Suprapubic skin (tissue), 4 donors: Measurements from ENCODE around the gene MCM9. TPM values are rescaled to one million over a fixed set of nuclear protein-coding genes. Genes with fewer than 3 reads are reported as not detected.

Experiments used
- DNase-seq, 2 donors: peaks; one replicate each; pipeline ENCODE4 v3.0.0-alpha.2; 2019; ENCODE audit warnings: low spot score in 2 of 2
- H3K27ac ChIP-seq: fragments of 200-600 bp; sonication (generic); one replicate; pipeline ENCODE4 v1.5.1; 2019
- H3K27me3 ChIP-seq: fragments of 200-600 bp; sonication (generic); one replicate; pipeline ENCODE4 v1.5.1; 2019
- H3K36me3 ChIP-seq: fragments of 200-600 bp; sonication (generic); one replicate; pipeline ENCODE4 v1.5.1; 2019
- H3K4me1 ChIP-seq: fragments of 200-600 bp; sonication (generic); one replicate; pipeline ENCODE4 v1.5.1; 2019
- H3K4me3 ChIP-seq: fragments of 200-600 bp; sonication (generic); one replicate; pipeline ENCODE4 v1.5.1; 2019; ENCODE audit warnings: mild to moderate bottlenecking
- H3K9me3 ChIP-seq: fragments of 200-600 bp; sonication (generic); one replicate; pipeline ENCODE4 v1.5.1; 2019
- CTCF ChIP-seq, 2 donors: fragments of 200-600 bp in 1 of 2; fragments of 450-650 bp in 1 of 2; sonication (generic) in 1 of 2; IDR thresholded peaks; one replicate each; pipeline ENCODE4 v1.5.1; 2016 to 2019; ENCODE audit warnings: antibody characterized with exemption in 2 of 2, mild to moderate bottlenecking in 1 of 2, moderate library complexity in 1 of 2
- EP300 ChIP-seq: sonication (generic); formaldehyde crosslinking; IDR thresholded peaks from one replicate; pipeline ENCODE4 v1.6.1; 2017; ENCODE audit warnings: antibody characterized with exemption
- POLR2A ChIP-seq, 2 donors: fragments of 450-650 bp; IDR thresholded peaks; one replicate each; pipeline ENCODE4 v1.6.1; 2017; ENCODE audit warnings: antibody characterized with exemption in 2 of 2, mild to moderate bottlenecking in 2 of 2, moderate library complexity in 2 of 2
- POLR2AphosphoS5 ChIP-seq, 3 donors: sonication (generic); formaldehyde crosslinking; IDR thresholded peaks; one replicate each; pipeline ENCODE4 v1.6.1; 2017; ENCODE audit warnings: antibody characterized with exemption in 3 of 3
- WGBS: methylation state at CpG from one replicate; pipeline ENCODE4 v1.1.5; 2018; 5-methylcytosine and 5-hydroxymethylcytosine counted together
- total RNA-seq, 4 donors: library from RNA; depleted of rRNA; stranded (reverse); fragments of >200 nt; gene quantifications; one replicate each; pipeline ENCODE4 v1.1.0, GENCODE V29; 2016

Gene MCM9
- 10 to 100 TPM; 19.2 to 37.2 (median 26.8) TPM for total RNA-seq

GRCh38 chr6:118934461-118935330, at the start of gene MCM9:
MCM9 (minus strand) TSS chr6:118935159; CDS start chr6:118931723, 3,436 bp downstream.
- peaks cover 9% of the 10 kb centered on the region for H3K36me3 ChIP-seq
- no peaks in the 10 kb centered on the region for H3K27me3 ChIP-seq
- peak; percentile 91 to 93 for DNase-seq
- H3K4me1 ChIP-seq = peaks cover 15% of the 10 kb centered on the region
- TF ChIP-seq EP300 (no peak), POLR2A (IDR thresholded peaks at IDR 0.05) (peak in 1 of 2 donors; percentile 41), POLR2AphosphoS5 (IDR thresholded peaks at IDR 0.05) (peak in 1 of 3 donors; percentile 36), CTCF (IDR thresholded peaks at IDR 0.05) (no peak)
- WGBS = under 1% methylated on average over 59 of the region's 95 CpGs
- peak within 1 kb of the TSS; percentile 91 for H3K4me3 ChIP-seq
- H3K27ac ChIP-seq = peak within 1 kb of the TSS; percentile 94
- H3K9me3 ChIP-seq = no peaks in the 10 kb centered on the region

- H3K4me1 ChIP-seq = no peaks in the 10 kb centered on the region
- H3K9me3 ChIP-seq = no peaks in the 10 kb centered on the region
These were observed 49.4 kb upstream of the MCM9 start for GRCh38 chr6:118984342-118984741.

GRCh38 chr6:118982575-118982911, 47.6 kb upstream of the MCM9 start:
- DNase-seq = no peak
- Histone ChIP-seq H3K9me3 (no peaks in the 10 kb centered on the region), H3K4me3 (no peak overlapping the region), H3K27me3 (no peaks in the 10 kb centered on the region), H3K4me1 (no peaks in the 10 kb centered on the region), H3K27ac (no peak overlapping the region), H3K36me3 (no peaks in the 10 kb centered on the region)
- TF ChIP-seq CTCF (IDR thresholded peaks at IDR 0.05) = no peak
- no peak for TF ChIP-seq POLR2AphosphoS5 (IDR thresholded peaks at IDR 0.05)
- no peak for TF ChIP-seq POLR2A (IDR thresholded peaks at IDR 0.05)
- TF ChIP-seq EP300 = no peak
- WGBS = 92% methylated on average over 3 of the region's 3 CpGs

More at GRCh38 chr6:118984342-118984741, 49.4 kb upstream of the MCM9 start:
- H3K4me3 ChIP-seq = no peak overlapping the region
- WGBS = 97% methylated on average over 2 of the region's 2 CpGs
- H3K27me3 ChIP-seq = no peaks in the 10 kb centered on the region
- H3K36me3 ChIP-seq = no peaks in the 10 kb centered on the region
- H3K27ac ChIP-seq = no peak overlapping the region
- no peak for DNase-seq
- TF ChIP-seq POLR2AphosphoS5 (IDR thresholded peaks at IDR 0.05) = no peak
- TF ChIP-seq POLR2A (IDR thresholded peaks at IDR 0.05) = no peak
- TF ChIP-seq CTCF (IDR thresholded peaks at IDR 0.05) = no peak
- no peak for TF ChIP-seq EP300

- Histone ChIP-seq H3K36me3 (no peaks in the 10 kb centered on the region), H3K4me3 (no peak overlapping the region), H3K27me3 (no peaks in the 10 kb centered on the region), H3K9me3 (no peaks in the 10 kb centered on the region), H3K27ac (no peak overlapping the region), H3K4me1 (no peaks in the 10 kb centered on the region)
- no peak for TF ChIP-seq POLR2AphosphoS5 (IDR thresholded peaks at IDR 0.05)
- no peak for TF ChIP-seq EP300
- TF ChIP-seq CTCF (IDR thresholded peaks at IDR 0.05) = no peak
- TF ChIP-seq POLR2A (IDR thresholded peaks at IDR 0.05) = no peak
- WGBS = 80% methylated on average over 6 of the region's 6 CpGs
- no peak for DNase-seq
These were observed 47.1 kb upstream of the MCM9 start for GRCh38 chr6:118981884-118982574.

- no peaks in the 10 kb centered on the region for H3K4me1 ChIP-seq
- no peak for DNase-seq
- H3K36me3 ChIP-seq = no peaks in the 10 kb centered on the region
- no peaks in the 10 kb centered on the region for H3K9me3 ChIP-seq
- no peak overlapping the region for H3K4me3 ChIP-seq
- 84% methylated on average over 5 of the region's 5 CpGs for WGBS
- TF ChIP-seq CTCF (IDR thresholded peaks at IDR 0.05) (no peak), POLR2AphosphoS5 (IDR thresholded peaks at IDR 0.05) (no peak), POLR2A (IDR thresholded peaks at IDR 0.05) (no peak), EP300 (no peak)
- no peak overlapping the region for H3K27ac ChIP-seq
- H3K27me3 ChIP-seq = no peaks in the 10 kb centered on the region
These were observed 45.1 kb upstream of the MCM9 start for GRCh38 chr6:118980063-118980462.
